ENCODE measurements around the gene LACTB.

- TF ChIP-seq POLR2A (IDR thresholded peaks at IDR 0.05), result no peak
- no peak for TF ChIP-seq CTCF (IDR thresholded peaks at IDR 0.05)
Observed at GRCh38 chr15:63165166-63165859, 43.7 kb downstream of the LACTB start.

Measured in tibial nerve (tissue), 3 donors.